ENCODE results near the gene KLF11.
"Not testable (repeated sequence)": the region's sequence is repeated elsewhere in the genome, so short reads cannot be mapped to it uniquely, and the experiment has no call there.

KLF11 gene

DNA sequence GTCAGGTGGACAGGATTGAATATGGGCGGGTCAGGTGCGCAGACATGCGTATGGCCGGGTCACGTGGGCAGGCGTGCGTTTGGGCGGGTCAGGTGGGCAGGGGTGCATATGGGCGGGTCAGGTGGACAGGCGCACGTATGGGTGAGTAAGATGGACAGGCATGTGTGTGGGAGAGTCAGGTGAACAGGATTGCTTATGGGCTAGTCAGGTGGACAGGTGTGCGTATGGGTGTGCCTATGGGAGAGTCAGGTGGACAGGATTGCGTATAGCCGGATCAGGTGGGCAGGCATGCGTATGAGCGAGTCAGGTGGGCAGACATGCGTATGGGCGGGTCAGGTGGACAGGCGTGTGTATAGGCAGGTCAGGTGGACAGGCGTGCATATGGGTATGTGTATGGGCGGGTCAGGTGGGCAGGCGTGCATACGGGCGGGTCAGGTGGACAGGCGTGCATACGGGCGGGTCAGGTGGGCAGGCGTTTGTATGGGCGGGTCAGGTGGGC lies 30.3 kb upstream of the KLF11 start:
- ChIA-PET POLR2A (ENCODE audit: low non-redundant PET) (no interaction called here), CTCF (no interaction called here)
- no peak for DNase-seq (ENCODE audit: low spot score)
- no peak overlapping the region for H3K27ac ChIP-seq
- TF ChIP-seq, protein P1, sequence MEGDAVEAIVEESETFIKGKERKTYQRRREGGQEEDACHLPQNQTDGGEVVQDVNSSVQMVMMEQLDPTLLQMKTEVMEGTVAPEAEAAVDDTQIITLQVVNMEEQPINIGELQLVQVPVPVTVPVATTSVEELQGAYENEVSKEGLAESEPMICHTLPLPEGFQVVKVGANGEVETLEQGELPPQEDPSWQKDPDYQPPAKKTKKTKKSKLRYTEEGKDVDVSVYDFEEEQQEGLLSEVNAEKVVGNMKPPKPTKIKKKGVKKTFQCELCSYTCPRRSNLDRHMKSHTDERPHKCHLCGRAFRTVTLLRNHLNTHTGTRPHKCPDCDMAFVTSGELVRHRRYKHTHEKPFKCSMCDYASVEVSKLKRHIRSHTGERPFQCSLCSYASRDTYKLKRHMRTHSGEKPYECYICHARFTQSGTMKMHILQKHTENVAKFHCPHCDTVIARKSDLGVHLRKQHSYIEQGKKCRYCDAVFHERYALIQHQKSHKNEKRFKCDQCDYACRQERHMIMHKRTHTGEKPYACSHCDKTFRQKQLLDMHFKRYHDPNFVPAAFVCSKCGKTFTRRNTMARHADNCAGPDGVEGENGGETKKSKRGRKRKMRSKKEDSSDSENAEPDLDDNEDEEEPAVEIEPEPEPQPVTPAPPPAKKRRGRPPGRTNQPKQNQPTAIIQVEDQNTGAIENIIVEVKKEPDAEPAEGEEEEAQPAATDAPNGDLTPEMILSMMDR (conservative IDR thresholded peaks at IDR 0.05; ENCODE audit: low read depth): no peak

DNA sequence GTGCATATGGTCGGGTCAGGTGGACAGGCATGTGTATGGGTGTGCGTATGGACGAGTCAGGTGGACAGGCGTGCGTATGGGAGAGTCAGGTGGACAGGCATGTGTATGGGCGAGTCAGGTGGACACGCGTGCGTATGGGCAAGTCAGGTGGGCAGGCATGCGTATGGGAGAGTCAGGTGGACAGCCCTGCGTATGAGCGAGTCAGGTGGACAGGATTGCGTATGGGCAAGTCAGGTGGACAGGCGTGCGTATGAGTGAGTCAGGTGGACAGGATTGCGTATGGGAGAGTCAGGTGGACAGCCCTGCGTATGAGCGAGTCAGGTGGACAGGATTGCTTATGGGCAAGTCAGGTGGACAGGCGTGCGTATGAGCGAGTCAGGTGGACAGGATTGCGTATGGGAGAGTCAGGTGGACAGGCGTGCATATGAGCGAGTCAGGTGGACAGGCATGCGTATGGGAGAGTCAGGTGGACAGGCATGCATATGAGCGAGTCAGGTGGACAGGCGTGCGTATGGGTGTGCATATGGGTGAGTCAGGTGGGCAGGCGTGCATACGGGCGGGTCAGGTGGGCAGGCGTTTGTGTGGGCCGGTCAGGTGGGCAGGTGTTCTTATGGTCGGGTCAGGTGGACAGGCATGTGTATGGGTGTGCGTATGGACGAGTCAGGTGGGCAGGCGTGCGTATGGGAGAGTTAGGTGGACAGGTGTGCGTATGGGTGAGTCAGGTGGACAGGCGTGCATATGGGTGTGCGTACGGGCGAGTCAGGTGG lies 29.5 kb upstream of the KLF11 start:
- H3K27ac ChIP-seq; POLR2A ChIA-PET (ENCODE audit: low non-redundant PET); DNase-seq (ENCODE audit: low spot score); CTCF ChIA-PET: not testable (repeated sequence)

DNA sequence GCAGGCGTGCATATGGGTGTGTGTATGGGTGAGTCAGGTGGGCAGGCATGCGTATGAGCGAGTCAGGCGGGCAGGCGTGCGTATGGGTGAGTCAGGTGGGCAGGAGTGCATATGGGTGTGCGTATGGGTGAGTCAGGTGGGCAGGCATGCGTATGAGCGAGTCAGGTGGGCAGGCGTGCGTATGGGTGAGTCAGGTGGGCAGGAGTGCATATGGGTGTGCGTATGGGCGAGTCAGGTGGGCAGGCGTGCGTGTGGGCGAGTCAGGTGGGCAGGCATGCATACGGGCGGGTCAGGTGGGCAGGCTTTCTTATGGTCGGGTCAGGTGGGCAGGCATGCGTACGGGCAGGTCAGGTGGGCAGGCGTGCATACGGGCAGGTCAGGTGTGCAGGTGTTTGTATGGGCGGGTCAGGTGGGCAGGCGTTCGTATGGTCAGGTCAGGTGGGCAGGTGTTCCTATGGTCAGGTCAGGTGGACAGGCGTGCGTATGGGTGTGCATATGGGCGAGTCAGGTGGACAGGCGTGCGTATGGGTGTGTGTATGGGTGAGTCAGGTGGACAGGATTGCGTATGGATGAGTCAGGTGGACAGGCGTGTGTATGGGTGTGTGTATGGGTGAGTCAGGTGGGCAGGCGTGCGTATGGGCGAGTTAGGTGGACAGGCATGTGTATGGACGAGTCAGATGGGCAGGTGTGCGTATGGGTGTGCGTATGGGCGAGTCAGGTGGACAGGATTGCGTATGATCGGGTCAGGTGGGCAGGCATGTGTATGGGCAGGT lies 28.7 kb upstream of the KLF11 start:
- TF ChIP-seq, protein P1 (conservative IDR thresholded peaks at IDR 0.05; ENCODE audit: low read depth): no peak
- peak; percentile 24 for DNase-seq (ENCODE audit: low spot score)
- ChIA-PET POLR2A (ENCODE audit: low non-redundant PET) (no interaction called here), CTCF (no interaction called here)
- H3K27ac ChIP-seq: no peak overlapping the region

DNA sequence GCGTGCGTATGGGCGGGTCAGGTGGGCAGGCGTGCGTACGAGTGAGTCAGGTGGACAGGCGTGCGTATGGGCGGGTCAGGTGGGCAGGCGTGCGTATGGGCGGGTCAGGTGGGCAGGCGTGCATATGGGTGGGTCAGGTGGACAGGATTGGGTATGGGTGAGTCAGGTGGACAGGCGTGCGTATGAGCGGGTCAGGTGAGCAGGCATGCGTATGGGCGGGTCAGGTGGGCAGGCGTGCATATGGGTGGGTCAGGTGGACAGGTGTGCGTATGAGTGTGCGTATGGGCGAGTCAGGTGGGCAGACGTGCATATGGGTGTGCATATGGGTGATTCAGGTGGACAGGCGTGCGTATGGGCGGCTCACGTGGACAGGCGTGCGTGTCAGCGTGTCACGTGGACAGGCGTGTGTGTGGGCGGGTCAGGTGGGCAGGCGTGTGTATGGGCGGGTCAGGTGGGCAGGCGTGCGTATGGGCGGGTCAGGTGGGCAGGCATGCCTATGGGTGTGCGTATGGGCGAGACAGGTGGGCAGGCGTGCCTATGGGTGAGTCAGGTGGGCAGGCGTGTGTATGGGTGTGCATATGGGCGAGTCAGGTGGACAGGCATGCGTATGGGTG lies 27.9 kb upstream of the KLF11 start:
- DNase-seq (ENCODE audit: low spot score); CTCF ChIA-PET: not testable (repeated sequence)

DNA sequence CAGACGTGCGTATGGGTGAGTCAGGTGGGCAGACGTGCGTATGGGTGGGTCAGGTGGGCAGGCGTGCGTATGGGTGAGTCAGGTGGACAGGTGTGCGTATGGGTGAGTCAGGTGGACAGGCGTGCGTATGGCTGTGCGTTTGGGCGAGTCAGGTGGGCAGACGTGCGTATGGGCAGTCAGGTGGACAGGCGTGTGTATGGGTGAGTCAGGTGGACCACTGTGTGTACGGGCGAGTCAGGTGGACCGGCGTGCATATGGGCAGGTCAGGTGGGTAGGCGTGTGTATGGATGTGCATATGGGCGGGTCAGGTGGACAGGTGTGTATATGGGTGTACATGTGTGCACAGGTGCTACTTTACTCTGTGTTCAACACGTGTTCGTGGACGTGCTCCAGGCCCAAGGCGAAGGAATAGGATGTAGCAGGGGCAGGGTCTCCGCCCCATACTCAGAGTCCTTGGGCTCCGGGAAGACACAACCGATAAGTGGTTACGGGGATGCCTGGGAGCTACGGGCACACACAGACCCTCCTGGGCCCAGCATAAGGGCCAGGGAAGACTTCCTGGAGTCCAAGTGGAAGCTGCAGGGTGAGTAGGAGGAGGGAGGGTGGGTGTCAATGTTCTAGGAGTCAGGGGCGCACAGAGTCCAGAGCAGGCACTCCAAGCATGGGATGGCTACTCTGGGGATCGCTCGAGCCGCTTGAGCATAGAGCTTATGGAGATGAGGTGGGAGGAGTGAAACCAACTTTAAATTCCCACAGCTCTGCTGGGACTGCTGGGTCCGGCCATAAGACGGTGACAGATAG lies 27.1 kb upstream of the KLF11 start:
- H3K27ac ChIP-seq: no peak overlapping the region
- ChIA-PET CTCF (interaction anchor here (0.6 kb wide), 1 partner anchor 132 kb away, joined by 3 read pairs; no protein-coding TSS in a partner anchor), POLR2A (ENCODE audit: low non-redundant PET) (no interaction called here)
- no peak for DNase-seq (ENCODE audit: low spot score)
- TF ChIP-seq, protein P1 (conservative IDR thresholded peaks at IDR 0.05; ENCODE audit: low read depth): no peak

More for the DNA sequence above, 27.9 kb upstream of the KLF11 start:
- POLR2A ChIA-PET (ENCODE audit: low non-redundant PET); H3K27ac ChIP-seq: not testable (repeated sequence)

DNA sequence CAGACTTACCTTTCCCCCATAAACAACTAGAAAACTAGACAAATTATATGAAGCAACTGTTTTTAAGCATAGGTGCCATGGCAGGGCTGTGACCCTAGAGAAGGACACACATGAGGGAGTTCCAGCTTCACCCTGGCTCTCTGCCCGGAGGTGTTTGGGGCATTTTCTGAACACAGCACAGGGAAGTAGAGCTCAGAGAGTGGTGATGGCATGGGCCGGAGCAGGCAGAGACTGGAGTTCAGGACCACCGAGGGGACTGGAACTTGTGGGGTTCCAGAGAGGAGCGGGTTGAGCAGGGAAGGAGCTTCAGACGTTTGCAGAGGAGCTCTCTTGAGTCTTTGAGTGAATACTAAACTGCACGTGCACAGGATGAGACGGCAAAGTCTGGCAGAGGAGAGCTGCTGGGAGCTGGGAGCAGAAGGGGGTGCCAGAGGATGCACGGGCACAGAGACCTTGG lies 26.5 kb upstream of the KLF11 start:
- DNase-seq (ENCODE audit: low spot score): no peak
- CTCF ChIA-PET: interaction anchor here (0.6 kb wide), 1 partner anchor 133 kb away, joined by 3 read pairs; no protein-coding TSS in a partner anchor
- TF ChIP-seq, protein P1 (conservative IDR thresholded peaks at IDR 0.05; ENCODE audit: low read depth): no peak
- POLR2A ChIA-PET (ENCODE audit: low non-redundant PET): no interaction called here
- no peak overlapping the region for H3K27ac ChIP-seq

Data from RWPE1 (cell line).